GM06990 (cell line): ENCODE data around the gene SEMA3F.

Source experiments
- DNase-seq: peaks from one replicate; pipeline ENCODE4 v3.0.0-alpha.2; 2011; ENCODE audit not compliant: insufficient read length; ENCODE audit errors: extremely low read depth
- H3K27me3 ChIP-seq: replicated peaks from 2 replicates; pipeline ENCODE4 v1.6.0; 2011; ENCODE audit warnings: low read length; ENCODE audit not compliant: control insufficient read depth, insufficient read depth
- H3K36me3 ChIP-seq: 2 replicates; pipeline ENCODE4 v1.5.1; 2011; ENCODE audit warnings: low read length; ENCODE audit not compliant: control insufficient read depth, insufficient read depth
- H3K4me3 ChIP-seq: replicated peaks from 2 replicates; pipeline ENCODE4 v1.5.1; 2011; ENCODE audit warnings: low read depth, mild to moderate bottlenecking, control low read depth, low read length
- CTCF ChIP-seq: IDR thresholded peaks from 2 replicates; pipeline ENCODE4 v1.5.1; 2011; ENCODE audit warnings: low read length, control low read depth, mild to moderate bottlenecking, inconsistent platforms; ENCODE audit not compliant: insufficient read depth, poor library complexity, severe bottlenecking

The SEMA3F gene

GRCh38 chr3:50154476-50154839, 666 bp upstream of the SEMA3F start:
- Histone ChIP-seq H3K27me3 (peaks cover 6% of the 10 kb centered on the region), H3K36me3 (no peaks in the 10 kb centered on the region), H3K4me3 (peak overlapping the region; percentile 54)
- TF ChIP-seq CTCF = peak; percentile 25
- no peak for DNase-seq

- no peak overlapping the region; the same call in 1 of the 2 replicates for H3K4me3 ChIP-seq
- no peaks in the 10 kb centered on the region for H3K36me3 ChIP-seq
- DNase-seq = no peak
- H3K27me3 ChIP-seq = peaks cover 5% of the 10 kb centered on the region
- no peak for TF ChIP-seq CTCF
Observed at GRCh38 chr3:50155491-50155878, 361 bp downstream of the SEMA3F start.

- Histone ChIP-seq H3K36me3 (no peaks in the 10 kb centered on the region), H3K27me3 (peaks cover 4% of the 10 kb centered on the region; the same call in 1 of the 2 replicates), H3K4me3 (no peak overlapping the region)
- DNase-seq = no peak
- no peak for TF ChIP-seq CTCF
Observed at GRCh38 chr3:50155891-50156290, 767 bp downstream of the SEMA3F start.

- H3K4me3 ChIP-seq = no peak overlapping the region
- DNase-seq = no peak
- H3K36me3 ChIP-seq = no peaks in the 10 kb centered on the region
- no peak for TF ChIP-seq CTCF
- peaks cover 4% of the 10 kb centered on the region; the same call in 1 of the 2 replicates for H3K27me3 ChIP-seq
Observed at GRCh38 chr3:50156549-50157493, 1.7 kb downstream of the SEMA3F start.

GRCh38 chr3:50157827-50158529, 2.9 kb downstream of the SEMA3F start:
- Histone ChIP-seq H3K36me3 (no peaks in the 10 kb centered on the region), H3K4me3 (no peak overlapping the region), H3K27me3 (peaks cover 4% of the 10 kb centered on the region; the same call in 1 of the 2 replicates)
- TF ChIP-seq CTCF = no peak
- no peak for DNase-seq
